ENCODE measurements around the gene FAM13A.
"Not testable (repeated sequence)": the region's sequence is repeated elsewhere in the genome, so short reads cannot be mapped to it uniquely, and the experiment has no call there.

FAM13A gene

GRCh38 chr4:88955580-88956380, 101.2 kb downstream of the FAM13A start:
- DNase-seq, result no peak

DNA sequence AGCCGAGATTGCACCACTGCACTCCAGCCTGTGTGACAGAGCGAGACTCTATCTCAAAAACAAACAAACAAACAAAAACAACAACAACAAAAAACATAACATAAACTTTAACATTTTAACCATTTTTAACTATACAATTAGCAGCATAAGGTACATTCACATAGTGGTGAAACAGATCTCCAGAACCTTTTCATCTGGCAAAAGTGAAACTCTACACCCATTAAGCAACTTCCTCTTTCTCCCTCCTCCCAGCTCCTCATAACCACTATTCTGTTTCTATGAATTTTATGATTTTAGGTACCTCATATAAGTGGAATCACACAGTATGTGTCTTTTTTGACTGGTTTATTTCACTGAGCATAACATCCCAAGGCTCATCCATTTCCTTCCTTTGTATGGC, 103.6 kb downstream of the FAM13A start:
- peak in 1 of 2 donors; percentile 81 for DNase-seq

DNA sequence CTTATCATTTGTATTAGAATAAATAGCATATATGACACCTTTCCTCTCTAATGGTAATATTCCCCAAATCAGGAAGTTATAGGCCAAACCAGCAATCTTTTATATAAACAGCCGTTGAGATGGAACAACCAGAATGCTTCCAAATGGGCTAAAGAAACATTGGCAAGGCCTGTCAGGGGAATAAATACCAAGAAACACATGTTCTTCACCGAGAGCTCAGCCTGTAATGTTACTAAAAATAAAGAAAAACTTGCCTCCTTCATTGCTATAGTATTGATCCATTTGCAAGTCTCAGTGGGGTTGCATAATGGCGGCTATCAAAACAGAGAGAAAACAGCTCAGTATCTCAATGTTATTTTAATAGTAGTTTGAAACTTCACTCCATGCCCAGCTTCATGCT, 104.9 kb downstream of the FAM13A start:
- DNase-seq, result no peak

- DNase-seq, result no peak
Measured at GRCh38 chr4:88949605-88950004, 107.4 kb downstream of the FAM13A start.

- DNase-seq, result no peak
Measured at GRCh38 chr4:88940506-88940905, 116.5 kb downstream of the FAM13A start.

GRCh38 chr4:88939697-88940096, 117.3 kb downstream of the FAM13A start:
- no peak for DNase-seq

DNA sequence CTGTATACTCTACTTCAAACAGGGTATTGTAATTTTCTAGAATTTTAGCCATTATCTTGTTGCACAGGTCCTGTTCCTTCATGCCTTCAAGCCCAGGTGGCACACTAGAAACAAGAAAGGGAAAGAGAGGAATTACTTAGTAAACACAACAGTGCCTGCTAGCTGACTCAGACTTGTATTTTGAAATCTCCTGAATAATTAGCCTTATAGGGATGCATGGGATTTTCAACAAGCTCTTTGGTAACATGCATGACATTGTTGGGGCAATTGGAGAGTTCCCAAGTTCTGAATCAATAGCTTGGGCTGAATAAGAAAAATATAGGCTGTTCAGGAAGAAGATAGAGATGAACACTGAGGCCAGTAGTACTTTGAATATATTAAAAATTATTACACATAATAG, 118.8 kb downstream of the FAM13A start:
- no peak for DNase-seq

DNA sequence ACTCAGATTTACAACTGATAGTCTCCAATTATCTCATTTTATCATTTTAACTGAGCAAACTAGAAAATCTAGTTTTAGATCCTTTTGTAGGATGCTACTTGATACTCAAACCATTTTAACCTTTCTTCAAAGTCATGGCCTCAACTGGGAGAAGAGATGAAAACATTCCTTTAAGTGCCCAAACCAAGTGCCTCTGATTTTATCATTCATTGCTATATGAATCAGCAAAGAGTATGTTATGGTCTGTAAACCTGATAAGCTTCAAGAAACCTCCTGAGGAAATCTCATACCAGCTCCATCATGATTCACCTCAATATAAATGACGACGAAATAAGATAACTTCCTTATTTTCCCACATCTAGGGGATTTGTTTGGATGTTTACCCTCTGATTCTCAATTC, 119.9 kb downstream of the FAM13A start:
- DNase-seq, result no peak

GRCh38 chr4:88933414-88934160, 123.4 kb downstream of the FAM13A start:
- DNase-seq, result peak in 1 of 2 donors; percentile 50

GRCh38 chr4:88928852-88929251, 128.1 kb downstream of the FAM13A start:
- no peak for DNase-seq

DNA sequence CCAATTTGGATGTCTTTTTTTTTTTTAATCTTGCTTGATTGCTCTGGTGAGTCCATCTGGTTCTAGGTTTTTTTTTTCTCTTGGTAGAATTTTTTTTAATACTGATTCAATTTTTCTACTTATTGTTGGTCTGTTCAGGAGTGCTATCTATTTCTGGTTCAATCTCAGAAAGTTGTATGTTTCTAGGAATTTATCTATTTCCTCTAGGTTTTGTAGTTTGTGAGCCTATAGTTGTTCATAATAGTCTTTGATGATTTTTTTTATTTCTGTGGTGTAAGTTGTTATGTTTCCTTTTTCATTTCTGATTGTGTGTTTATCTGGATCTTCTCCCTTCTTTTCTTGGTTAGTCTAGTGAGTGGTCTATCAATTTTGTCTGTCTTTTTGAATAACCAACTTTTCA, 129.6 kb downstream of the FAM13A start:
- no peak for DNase-seq

GRCh38 chr4:88919056-88919455, 137.9 kb downstream of the FAM13A start:
- DNase-seq, result no peak

- not testable (repeated sequence) for DNase-seq
Measured at GRCh38 chr4:88913181-88913580, 143.8 kb downstream of the FAM13A start.

GRCh38 chr4:88911246-88912212, 145.5 kb downstream of the FAM13A start:
- DNase-seq, result no peak

DNA sequence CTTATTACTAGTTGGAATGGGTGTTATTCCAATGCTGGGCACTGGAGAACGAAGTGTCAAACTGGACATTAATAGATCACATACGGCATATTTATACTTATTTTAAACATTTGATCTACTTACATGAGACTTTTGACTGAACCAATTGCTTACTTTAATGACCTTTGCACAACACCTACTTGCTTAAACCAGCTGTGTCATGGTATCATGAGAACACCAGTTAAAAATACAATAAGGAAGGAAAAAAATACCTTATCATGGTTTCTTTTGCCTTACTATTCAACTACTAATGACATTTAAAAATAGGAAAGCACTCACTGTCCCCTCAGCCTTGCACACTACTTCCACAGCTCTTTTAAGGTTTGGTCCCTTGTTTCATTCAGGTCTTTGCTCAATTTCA, 146.9 kb downstream of the FAM13A start:
- no peak for DNase-seq

DNA sequence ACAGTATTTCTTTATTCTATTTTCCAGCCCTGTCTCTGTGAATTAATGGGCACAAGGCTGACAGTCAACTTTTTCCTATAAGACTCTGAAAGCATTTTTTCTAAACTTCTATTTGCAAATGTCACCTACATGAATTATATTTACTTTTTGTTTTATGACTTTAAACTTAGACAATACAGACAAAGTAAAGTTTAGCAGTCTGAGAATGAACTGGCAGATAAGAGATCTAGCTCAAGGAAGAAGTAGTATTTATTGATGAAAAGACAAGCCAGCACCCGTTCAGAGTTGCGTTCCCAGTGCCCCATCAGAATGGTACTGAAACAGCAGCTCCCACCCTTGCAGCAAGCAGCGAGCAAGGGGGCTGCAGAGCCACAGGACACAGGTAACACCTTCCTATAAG, 148.5 kb downstream of the FAM13A start:
- DNase-seq, result no peak

GRCh38 chr4:88908003-88908402, 149.0 kb downstream of the FAM13A start:
- no peak for DNase-seq

DNA sequence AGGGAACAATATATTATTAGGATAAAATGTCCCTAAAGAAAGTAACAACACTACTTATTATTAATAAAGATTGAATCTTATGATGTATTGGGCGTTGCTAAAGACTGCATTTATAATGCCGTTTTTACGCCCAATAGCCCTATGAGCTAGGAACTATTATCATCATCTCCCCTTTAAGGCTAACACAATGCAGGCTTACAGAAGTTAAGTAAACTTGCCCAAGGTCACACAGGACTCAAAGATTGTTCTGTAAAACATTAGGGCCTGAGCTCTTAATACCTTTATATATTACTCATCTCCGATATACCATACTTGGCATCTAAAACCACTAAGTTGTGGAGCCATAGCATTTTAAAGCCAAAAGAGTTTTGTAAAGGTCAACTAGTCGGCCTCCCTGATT, 149.5 kb downstream of the FAM13A start:
- no peak for DNase-seq

DNA sequence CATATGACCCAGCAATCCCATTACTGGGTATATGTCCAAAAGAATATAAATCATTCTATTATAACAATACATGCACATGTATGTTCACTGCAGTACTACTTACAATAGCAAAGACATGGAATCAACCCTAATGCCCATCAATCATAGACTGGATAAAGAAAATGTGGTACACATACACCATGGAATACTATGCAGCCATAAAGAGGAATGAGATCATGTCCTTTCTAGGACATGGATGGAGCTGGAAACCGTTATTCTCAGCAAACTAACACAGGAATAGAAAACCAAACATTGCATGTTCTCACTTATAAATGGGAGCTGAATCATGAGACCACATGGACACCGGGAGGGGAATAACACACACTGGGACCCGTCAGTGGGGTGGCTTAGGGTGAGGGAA, 152.7 kb downstream of the FAM13A start:
- not testable (repeated sequence) for DNase-seq

DNA sequence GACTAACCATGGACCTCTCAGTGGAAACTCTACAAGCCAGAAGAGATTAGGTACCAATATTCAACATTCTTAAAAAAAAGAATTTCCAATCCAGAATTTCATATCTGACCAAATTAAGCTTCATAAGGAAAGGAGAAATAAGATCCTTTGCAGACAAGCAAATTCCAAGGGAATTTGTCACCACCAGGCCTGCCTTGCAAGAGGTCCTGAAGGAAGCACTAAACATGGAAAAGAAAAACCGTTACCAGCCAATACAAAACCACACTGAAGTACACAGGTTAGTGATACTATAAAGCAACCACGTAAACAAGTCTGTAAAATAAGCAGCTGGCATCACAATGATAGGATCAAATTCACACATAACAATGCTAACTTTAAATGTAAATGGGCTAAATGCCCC, 156.6 kb downstream of the FAM13A start:
- no peak for DNase-seq

DNA sequence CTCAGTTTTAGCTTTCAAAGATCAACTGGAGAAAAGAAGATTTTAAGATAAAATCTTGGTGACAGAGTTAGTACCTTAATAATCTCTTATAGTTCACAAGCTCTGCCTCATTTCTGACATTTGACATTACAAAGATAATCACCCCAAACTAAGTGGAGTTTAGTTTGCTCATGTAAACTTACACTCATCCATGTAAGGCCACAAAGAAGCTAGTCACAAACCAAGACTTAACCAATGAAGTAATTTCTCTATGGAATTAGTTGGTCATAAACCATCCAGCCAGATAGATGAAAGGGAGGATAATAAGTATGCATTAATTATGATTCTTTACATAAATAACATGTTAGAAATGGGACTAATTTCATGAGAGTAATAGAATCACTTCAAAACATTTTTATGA, 159.2 kb downstream of the FAM13A start:
- no peak for DNase-seq

DNA sequence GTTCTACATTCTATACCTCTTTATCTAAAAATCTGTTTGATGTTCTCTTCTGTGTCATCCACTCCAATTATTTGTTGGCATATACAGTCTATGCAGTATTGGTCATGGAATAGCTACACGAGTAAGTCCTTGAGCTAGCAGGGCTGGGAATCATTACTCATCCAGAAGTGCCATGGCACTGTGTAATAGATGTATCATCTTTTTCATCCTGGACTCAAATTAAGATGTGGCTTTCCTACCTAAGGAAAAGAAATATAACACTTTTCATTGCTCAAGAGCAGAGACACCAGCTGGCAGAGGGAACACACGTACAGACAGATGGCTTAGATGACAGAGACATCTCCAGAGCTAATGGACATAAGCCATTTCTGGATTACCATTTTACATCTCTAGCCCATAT, 159.8 kb downstream of the FAM13A start:
- no peak for DNase-seq

DNA sequence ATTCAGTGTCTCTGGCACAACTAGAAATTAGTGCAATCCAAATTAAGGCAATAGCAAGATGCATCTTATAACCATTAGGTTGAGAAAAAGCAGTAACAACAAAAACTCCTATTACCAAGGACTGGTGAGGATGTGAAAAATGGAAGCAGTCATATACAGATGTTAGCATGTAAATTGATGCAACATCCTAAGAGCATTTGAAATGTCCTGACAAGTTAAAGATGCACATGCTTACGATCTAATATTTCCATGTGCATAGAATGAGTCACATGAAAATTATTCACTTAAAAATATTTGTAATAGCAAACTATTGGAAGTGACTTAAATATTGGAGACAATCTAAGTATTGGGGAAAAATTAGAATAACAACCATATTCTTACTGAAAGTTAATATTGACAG, 163.0 kb downstream of the FAM13A start:
- no peak for DNase-seq

All from bone marrow (tissue), 2 donors.